GM18858 (cell line): ENCODE data around the gene ALK.

ENCODE experiments used
- ATAC-seq: cut with Tn5 transposase; IDR thresholded peaks from one replicate; pipeline ENCODE4 v1.9.1; 2021; ENCODE audit not compliant: unreplicated experiment

The ALK gene

DNA sequence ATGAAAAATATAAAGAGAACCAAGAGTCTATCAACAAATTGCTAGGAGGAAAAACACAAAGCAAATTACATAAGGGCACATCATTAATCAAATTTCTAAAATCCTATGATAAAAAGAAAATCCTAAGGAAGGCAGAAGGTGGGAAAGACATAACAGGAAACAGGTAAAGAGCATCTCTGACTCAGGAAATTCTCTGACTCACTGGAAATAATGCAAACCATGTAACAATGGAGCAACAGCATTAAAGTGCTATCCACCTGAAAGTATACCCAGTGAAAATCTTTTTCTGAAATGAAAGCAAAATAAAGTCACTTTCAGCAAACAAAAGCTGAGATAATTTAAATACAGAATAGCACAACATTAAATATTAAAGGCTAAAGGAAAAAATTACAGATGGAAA is 10.9 kb downstream of the ALK start:
- ATAC-seq, result no peak

- no peak for ATAC-seq
Observed at GRCh38 chr2:29902356-29902755, 19.0 kb downstream of the ALK start.

DNA sequence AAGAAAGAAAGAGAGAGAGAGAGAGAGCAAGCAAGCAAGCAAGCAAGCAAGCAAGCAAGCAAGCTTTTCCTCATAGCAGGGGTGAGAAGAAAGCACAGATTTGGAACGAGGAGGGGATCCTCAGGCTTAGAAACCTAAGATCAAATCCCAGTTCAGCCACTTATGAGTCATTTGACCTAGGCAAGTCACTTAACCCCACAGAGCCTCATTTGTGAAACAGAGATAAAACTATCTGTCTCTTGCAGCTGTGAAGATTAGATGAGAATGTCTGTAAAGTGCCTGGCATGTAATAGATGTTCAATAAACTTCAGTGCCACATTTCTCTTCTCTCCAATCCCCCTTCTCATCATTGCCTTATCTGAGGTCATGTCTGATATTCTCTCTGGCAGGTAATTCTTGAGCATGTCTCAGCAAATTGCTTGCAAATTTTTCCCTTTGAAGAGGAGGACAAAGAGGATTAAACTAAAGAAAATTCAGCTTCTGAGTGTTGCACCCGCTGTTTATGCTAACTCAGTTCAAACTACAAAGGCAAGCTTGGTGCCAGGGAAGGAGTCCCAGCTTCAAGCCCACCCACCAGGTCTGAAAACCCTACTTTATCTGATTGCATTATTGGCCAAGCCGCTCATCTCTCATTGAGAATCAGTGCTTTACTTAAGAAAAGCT is 20.3 kb downstream of the ALK start:
- no peak for ATAC-seq

- ATAC-seq, result no peak
Observed at GRCh38 chr2:29898999-29899398, 22.4 kb downstream of the ALK start.

- no peak for ATAC-seq
Observed at GRCh38 chr2:29894822-29895614, 26.4 kb downstream of the ALK start.

- ATAC-seq, result no peak
Observed at GRCh38 chr2:29892585-29893259, 28.7 kb downstream of the ALK start.

GRCh38 chr2:29881089-29881730 is 40.2 kb downstream of the ALK start:
- no peak for ATAC-seq

- ATAC-seq, result no peak
Observed at GRCh38 chr2:29880084-29880483, 41.3 kb downstream of the ALK start.

DNA sequence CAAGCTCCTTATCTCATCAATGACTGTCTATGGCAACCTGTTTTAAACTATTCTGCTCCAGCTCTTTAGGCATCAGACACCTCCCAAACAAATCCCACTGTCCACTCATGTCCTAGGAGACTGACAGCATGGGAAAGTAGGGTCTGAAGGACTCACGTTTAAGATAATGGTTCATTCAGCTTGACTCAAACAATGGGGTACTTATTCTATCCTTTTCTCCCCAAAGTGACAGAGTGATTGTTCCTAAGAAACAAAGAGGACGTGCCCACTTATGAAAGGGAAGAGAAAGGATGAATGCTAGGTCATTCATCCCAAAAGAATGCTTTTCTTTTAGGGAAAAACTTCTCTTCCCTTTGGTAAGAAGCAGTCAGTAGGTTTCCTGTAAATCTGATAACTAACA is 41.9 kb downstream of the ALK start:
- ATAC-seq, result no peak

GRCh38 chr2:29878898-29879297 is 42.5 kb downstream of the ALK start:
- ATAC-seq, result no peak

- no peak for ATAC-seq
Observed at GRCh38 chr2:29876374-29876773, 45.0 kb downstream of the ALK start.

GRCh38 chr2:29874745-29875144 is 46.6 kb downstream of the ALK start:
- no peak for ATAC-seq

DNA sequence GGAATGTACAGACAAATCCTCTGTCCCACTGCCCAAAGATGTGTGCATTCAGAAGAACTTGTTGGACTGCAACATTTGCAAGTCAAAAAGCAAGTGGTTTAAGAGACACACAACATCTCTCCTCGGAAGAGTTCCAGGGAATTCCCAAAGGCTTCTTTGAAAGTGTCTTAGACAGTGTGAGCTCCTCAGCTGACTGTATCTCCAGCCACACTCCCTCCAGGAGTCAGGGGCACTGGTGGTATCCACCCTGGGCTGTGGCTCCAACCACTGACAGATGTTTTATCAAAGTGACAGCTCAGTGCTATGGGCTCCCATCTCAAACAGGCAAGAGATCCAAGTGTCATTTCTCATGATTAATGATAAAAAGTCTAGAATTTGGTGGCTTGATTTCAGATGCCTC is 48.5 kb downstream of the ALK start:
- no peak for ATAC-seq

DNA sequence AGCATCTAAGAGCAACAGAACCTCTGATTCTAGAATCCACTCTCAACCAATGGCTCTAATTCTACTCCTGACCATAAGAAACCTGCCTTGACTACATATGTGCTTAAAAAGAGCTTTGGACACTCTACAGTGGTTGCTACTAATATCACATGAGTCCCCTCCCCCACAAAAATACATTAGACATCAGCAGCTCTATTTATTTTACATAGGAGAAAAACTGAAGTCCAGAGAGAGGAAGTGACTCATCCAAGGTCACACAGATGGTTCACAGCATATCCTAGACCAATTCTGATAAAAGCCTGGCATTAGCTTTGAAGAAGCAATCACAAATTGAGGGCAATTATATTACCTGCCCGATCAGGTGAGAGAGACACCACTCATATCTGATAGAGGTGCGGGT is 49.8 kb downstream of the ALK start:
- ATAC-seq, result no peak

DNA sequence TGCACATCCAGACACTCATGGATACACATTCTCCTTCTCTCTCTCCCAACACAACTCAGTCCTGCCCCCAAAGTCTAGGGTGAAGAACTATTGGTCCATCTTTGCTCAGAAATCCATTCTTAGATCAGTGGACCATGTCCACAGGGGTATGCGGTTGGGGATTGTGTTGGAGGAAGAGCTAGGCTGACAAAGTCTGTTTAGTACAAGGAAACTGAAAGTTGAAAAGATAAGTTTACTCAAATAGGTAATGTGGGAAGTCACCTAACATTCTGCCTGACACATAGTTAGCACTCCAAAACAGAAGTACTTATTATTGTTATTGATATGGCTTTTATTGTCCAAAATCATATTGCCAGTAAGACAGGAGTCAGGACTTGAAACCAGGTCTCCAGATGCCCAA is 55.9 kb downstream of the ALK start:
- no peak for ATAC-seq

DNA sequence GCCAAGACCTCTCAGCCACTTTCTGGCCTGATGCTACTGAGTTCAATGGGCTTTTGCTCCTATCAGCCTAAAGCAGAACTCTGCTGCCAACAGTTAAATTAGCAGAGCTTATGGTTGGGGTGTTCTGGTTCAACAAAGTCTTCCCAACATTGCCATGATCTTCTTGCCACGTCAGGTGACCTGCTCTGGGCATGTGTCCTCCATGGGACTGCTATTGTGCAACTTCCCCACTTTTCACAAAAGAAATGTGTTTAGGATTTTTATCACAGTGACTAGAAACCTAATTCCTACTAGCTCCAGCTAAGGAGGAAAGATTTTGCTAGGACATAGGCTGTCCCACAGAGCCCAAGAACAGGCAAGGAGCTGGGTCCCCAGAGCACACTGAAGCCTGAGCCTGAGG is 56.4 kb downstream of the ALK start:
- no peak for ATAC-seq

DNA sequence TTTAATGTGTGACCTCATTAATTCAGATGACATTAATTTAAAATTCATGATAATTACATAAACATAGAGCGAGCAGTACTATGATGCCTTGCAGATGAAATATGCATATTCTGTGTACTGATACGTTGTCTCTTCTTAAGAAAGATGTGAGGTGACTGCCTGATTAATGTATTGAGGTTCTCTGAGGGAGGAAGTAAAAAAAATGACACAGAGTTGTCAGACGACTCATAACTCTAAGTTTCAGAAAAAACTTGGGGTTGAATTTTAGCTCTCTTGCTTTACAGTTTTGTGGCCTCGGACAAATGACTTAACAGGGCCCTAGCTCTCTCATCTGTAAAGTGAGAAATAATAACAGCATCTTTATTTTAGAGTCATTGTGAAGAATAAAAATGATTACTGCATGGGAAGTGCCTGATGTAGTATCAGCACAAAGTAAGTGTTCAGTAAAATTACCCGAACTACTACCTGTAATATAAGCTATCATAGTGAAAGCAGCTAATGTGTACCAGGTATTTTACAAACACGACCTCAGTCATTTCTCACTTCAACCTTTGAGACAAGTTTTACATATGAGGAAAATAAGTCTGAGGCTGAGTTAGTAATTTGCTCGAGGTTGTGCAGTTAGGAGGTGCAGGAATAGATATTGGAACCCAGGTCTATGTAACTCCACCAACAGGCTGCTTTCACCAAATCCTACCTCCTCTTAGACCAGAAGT is 65.3 kb downstream of the ALK start:
- no peak for ATAC-seq

- ATAC-seq, result no peak
Observed at GRCh38 chr2:29850794-29851193, 70.6 kb downstream of the ALK start.

- no peak for ATAC-seq
Observed at GRCh38 chr2:29848566-29849310, 72.6 kb downstream of the ALK start.

GRCh38 chr2:29847886-29848285 is 73.5 kb downstream of the ALK start:
- no peak for ATAC-seq
